ENCODE measurements around the gene MT1A.

Gene MT1A

DNA sequence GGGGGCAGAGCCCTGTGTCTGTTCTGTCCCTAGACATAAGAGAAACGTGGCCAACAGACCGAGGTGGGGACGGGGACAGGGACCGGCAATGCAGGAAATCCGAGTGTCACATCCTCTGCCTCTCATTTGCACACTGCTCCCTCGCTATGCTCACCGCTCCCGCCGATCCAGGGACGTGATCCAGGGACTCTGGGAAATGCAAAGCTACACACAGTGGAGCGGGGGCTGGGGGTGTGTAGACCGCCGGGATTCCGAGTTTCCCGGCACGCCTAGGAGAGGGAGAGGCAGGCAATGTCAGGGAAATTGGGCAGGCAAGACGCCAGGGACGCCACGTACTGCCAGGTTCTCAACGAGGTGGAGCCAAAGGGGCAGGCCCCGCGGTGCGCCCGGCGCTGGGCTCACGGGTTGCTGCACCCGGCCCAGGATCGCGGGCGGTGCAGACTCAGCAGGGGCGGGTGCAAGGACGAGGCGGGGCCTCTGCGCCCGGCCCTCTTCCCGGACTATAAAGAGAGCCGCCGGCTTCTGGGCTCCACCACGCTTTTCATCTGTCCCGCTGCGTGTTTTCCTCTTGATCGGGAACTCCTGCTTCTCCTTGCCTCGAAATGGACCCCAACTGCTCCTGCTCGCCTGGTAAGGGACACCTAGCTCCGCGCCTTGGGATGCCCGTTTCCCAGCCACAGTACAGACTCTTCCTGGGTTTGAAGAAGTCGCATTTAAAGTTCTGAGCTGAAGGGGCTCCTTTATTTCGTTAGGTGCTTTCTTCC, 43.7 kb downstream of the MT1A start, which contains the start of gene MT1X:
MT1X (plus strand) TSS at position 532 of the 764 bp plus-strand sequence; CDS start at position 603, 71 bp downstream.
- peak; percentile 93 for DNase-seq (ENCODE audit: low spot score)

DNA sequence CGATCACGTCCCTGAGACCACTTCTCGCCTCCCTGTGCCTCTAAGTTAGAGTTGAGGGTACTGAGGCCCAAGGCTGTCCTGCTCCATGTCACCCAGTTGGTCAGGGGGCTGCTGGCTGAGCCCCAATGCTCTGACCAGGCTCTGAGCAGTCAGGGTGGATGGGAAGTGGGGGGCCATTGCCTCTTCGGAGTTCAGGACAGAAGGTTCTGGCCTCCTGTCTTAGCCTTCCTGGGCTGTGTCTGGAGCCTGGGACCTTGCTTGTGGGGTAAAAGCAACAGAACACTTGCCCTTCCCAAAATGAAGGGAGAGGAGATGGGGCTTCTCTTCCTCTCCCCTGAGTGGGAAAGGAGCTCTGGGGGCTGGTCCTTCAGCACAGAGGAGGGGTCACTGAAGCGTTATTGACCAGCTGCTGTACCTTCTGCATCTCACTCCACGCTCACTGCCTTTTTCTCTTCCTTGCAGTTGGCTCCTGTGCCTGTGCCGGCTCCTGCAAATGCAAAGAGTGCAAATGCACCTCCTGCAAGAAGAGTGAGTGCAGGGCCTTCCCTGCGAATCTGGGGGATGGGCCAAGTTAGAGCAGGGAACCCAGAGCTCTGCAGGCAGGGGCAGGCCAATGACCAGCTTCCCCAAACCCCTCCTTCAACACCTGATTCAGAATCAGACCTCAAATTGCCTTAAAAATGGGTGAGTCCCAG, 44.4 kb downstream of the MT1A start:
- DNase-seq (ENCODE audit: low spot score) = no peak

DNA sequence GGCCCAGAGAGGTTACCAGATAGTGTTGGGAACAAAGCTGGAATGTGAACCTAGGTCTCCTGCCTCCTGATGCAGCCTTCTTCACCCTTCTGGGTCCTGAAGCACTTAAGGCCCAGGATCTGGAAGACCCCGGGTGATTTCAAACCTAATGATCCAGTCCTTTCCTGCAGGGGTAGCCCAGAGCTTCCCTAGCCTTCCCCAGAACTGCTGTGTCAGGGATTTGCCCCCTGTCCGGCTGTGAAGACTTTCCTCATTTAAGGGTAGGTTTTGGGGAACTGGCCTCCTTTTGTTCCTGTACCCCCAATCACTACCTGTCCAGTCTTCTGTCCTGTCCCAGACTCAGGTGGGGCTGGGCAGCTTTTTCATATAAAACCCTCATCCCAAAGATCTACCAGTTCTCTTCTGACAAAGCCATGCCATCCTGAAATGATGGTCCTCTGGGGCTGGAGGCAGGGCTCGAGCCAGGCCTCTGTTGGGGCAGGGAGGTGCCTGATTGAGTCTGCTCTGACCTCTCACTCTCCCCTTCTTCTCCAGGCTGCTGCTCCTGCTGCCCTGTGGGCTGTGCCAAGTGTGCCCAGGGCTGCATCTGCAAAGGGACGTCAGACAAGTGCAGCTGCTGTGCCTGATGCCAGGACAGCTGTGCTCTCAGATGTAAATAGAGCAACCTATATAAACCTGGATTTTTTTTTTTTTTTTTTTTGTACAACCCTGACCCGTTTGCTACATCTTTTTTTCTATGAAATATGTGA, 45.1 kb downstream of the MT1A start:
- DNase-seq (ENCODE audit: low spot score) = no peak

DNA sequence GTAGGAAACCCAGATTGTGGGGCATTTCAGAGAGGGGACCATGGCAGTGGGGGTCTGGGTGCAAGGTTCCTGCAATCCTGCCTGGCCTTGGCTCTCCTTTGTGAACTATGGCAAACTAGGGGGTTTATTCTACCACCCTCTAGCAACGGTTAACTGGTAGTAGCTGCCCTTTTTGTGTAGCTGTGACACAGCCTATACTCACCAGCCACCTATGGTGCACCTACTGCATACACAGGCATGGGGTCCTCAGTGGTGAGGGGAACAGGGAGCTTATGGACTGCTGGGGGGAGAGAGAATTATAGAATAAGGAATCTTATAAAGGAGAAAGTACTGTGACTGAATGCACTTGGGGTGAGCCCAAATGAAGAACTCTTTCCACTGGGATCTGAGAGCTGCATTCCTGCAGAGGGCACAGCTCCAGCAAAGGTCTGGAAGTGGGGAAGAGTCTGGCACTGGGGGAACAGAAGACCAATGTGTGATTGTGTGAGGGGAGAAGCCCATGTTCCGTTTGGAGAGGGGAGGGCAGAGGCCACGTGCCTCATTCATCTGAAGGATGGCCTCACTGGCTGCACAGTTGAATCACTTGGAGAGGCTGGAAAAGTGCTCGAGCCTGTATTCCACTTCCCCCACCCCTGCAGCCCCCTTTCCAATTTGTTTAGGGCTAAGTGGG, 45.9 kb downstream of the MT1A start:
- no peak for DNase-seq (ENCODE audit: low spot score)

DNA sequence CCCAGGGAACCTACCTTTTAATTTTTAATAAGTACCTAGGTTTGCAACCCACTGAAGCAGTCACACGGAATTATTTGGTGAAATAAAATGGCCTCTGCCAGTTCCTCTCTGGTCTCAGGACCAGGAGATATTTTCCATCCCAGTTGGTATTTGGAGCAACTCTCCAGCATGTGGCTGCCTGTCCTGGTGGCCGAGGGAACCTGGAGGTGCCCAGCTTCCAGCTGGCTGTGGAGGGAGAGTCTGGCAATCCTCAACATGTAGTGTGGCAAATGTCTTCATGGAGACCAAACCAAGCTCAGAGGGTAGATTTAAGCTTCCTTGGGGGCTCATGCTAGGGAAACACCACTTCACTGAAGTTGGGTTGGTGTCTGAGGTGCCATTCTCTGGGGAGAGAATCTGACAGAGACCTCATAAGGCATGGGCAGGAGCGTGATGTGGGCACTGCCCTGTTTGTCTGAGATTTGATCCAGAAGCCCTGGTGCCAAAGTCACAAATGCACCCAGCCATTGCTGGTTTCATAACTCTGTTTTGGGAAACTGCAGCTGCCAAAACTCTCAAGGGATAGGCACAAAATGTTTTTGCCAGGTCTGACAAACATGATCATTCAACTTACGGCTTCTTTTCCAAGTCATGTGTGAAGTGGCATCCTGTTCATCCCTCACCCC, 46.6 kb downstream of the MT1A start:
- no peak for DNase-seq (ENCODE audit: low spot score)

DNA sequence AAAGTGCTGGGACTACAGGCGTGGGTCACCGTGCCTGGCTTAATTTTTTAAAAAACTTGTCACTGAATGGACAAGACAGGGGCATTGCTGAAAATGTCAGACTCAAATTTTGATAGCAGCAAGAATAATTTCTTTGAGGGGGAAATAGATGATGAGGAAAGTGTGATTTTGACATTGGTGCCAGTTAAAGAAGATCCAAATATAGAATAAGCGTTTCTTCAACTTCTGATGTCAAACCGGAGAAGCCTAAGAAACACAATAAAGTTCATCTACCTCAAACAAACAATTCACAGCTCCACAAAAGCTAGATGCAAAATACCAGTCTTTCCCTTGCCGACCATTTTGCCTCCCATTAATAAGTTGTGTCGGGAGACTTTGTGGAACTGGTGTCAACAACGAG, 48.3 kb downstream of the MT1A start:
- DNase-seq (ENCODE audit: low spot score) = no peak

DNA sequence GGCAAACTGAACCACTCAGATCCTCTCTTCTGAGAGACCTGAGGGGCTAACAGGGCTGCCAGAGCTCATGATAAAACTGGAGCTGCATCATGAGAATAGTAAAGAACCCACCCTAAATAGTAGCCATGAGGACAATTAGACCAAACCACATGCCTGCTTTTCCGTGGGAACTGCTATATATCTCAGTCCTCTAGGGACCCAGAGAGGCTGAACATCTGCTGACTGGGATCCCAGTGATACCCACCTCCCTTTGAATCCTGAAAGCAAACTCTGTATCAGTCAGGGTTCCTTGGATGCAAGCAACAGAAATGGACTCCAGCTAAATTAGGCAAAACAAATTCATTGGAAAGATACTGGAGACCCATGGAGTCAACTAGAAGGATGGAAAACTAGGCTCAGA, 50.3 kb downstream of the MT1A start:
- DNase-seq (ENCODE audit: low spot score) = no peak

DNA sequence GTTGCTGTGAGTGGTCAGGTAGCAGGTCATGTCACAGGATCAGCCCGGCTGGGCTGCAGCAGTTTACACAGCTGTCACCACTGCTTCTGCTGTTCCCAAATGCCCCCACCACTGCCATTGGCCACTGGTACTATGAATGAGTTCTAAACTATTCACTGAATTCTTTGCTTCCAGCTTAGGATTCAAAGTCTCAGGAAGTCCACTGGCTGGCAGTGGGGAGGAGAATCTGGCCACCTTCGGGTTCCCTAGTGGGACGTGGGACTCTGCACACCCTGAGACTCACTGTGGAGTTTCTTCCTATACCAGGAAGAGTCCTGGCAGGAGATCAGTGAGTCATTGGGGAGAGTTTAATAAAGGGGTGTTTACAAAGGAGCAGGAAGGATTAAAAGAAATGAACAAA, 50.7 kb downstream of the MT1A start:
- no peak for DNase-seq (ENCODE audit: low spot score)

Measured in LoVo (cell line).